SK-N-SH treated with all-trans-retinoic acid at 6 μM for 48 hours (cell line): ENCODE data around the gene BTAF1.

Experiments
- CREB5 ChIP-seq: fragments of 250-450 bp; sonication (Bioruptor Pico); IDR thresholded peaks from 2 replicates; pipeline ENCODE4 v1.5.1; 2020; ENCODE audit warnings: low read depth, mild to moderate bottlenecking, moderate library complexity
- CSRNP3 ChIP-seq: fragments of 250-450 bp; sonication (Bioruptor Pico); IDR thresholded peaks from 2 replicates; pipeline ENCODE4 v1.5.1; 2021; ENCODE audit warnings: mild to moderate bottlenecking, moderate library complexity
- GLIS3 ChIP-seq: fragments of 250-450 bp; sonication (Bioruptor Pico); IDR thresholded peaks from 2 replicates; pipeline ENCODE4 v1.5.0; 2020; ENCODE audit warnings: mild to moderate bottlenecking, moderate library complexity
- TCF4 ChIP-seq: fragments of 250-450 bp; sonication (Bioruptor Pico); IDR thresholded peaks from 2 replicates; pipeline ENCODE4 v1.8.0; 2021; ENCODE audit warnings: mild to moderate bottlenecking, moderate library complexity, borderline replicate concordance
- TOX ChIP-seq: fragments of 250-450 bp; sonication (Bioruptor Pico); IDR thresholded peaks from 2 replicates; pipeline ENCODE4 v1.8.0; 2021; ENCODE audit warnings: mild to moderate bottlenecking, moderate library complexity, borderline replicate concordance
- ZFP30 ChIP-seq: fragments of 450-650 bp; formaldehyde crosslinking; IDR thresholded peaks from 2 replicates; pipeline ENCODE4 v1.5.0; 2022; ENCODE audit warnings: mild to moderate bottlenecking, moderate library complexity

GRCh38 chr10:91879515-91880170 lies 43.9 kb upstream of the BTAF1 start:
- TF ChIP-seq ZFP30 (CRISPR knock-in tag) = no peak
- no peak for TF ChIP-seq CREB5 (CRISPR knock-in tag)
- no peak for TF ChIP-seq TOX (CRISPR knock-in tag)
- no peak for TF ChIP-seq TCF4
- no peak for TF ChIP-seq CSRNP3 (CRISPR knock-in tag)
- no peak for TF ChIP-seq GLIS3 (CRISPR knock-in tag)
